HG03159 (cell line): ENCODE data around the gene MAF.

ENCODE experiments used
- ATAC-seq: cut with Tn5 transposase; IDR thresholded peaks from one replicate; pipeline ENCODE4 v1.9.1; 2021; ENCODE audit warnings: mild to moderate bottlenecking, moderate library complexity; ENCODE audit not compliant: unreplicated experiment

Gene MAF

GRCh38 chr16:79600638-79601091 is at the start of gene MAF:
TSS of gene MAF (minus strand) at chr16:79600737. CDS start at chr16:79599902, 835 bp downstream.
- ATAC-seq = no peak

- ATAC-seq = no peak
Measured at GRCh38 chr16:79648826-79649225, 48.3 kb upstream of the MAF start.

GRCh38 chr16:79647586-79647985 is 47.0 kb upstream of the MAF start:
- ATAC-seq = no peak

GRCh38 chr16:79645701-79646100 is 45.2 kb upstream of the MAF start:
- no peak for ATAC-seq

GRCh38 chr16:79644971-79645667 is 44.6 kb upstream of the MAF start:
- no peak for ATAC-seq

- ATAC-seq = no peak
Measured at GRCh38 chr16:79642652-79643051, 42.1 kb upstream of the MAF start.

- no peak for ATAC-seq
Measured at GRCh38 chr16:79640513-79641360, 40.2 kb upstream of the MAF start.

GRCh38 chr16:79639576-79640311 is 39.2 kb upstream of the MAF start:
- ATAC-seq = no peak

- no peak for ATAC-seq
Measured at GRCh38 chr16:79638386-79638785, 37.8 kb upstream of the MAF start.

GRCh38 chr16:79635488-79635887 is 35.0 kb upstream of the MAF start:
- ATAC-seq = no peak

- ATAC-seq = no peak
Measured at GRCh38 chr16:79634298-79634697, 33.8 kb upstream of the MAF start.

- ATAC-seq = no peak
Measured at GRCh38 chr16:79632289-79632688, 31.8 kb upstream of the MAF start.

GRCh38 chr16:79628988-79629387 is 28.5 kb upstream of the MAF start:
- ATAC-seq = no peak

- ATAC-seq = peak; percentile 90
Measured at GRCh38 chr16:79628501-79628975, 28.0 kb upstream of the MAF start.

GRCh38 chr16:79627092-79627491 is 26.6 kb upstream of the MAF start:
- ATAC-seq = no peak

- no peak for ATAC-seq
Measured at GRCh38 chr16:79625738-79626137, 25.2 kb upstream of the MAF start.

- no peak for ATAC-seq
Measured at GRCh38 chr16:79623824-79624223, 23.3 kb upstream of the MAF start.

- ATAC-seq = no peak
Measured at GRCh38 chr16:79623062-79623461, 22.5 kb upstream of the MAF start.

GRCh38 chr16:79621027-79621426 is 20.5 kb upstream of the MAF start:
- ATAC-seq = no peak

- ATAC-seq = no peak
Measured at GRCh38 chr16:79618692-79619050, 18.1 kb upstream of the MAF start.

GRCh38 chr16:79618041-79618691 is 17.6 kb upstream of the MAF start:
- ATAC-seq = no peak
